A549 (cell line): ENCODE data around the gene NFYC. TPM values are rescaled to one million over a fixed set of nuclear protein-coding genes. Genes with fewer than 3 reads are reported as not detected.

Experiments used
- ATAC-seq, 2 experiments: fragments of 200-7000 bp in 1 of 2; fragments of >200 bp in 1 of 2; cut with Nextera tagmentation in 1 of 2; cut with Tn5 transposase in 1 of 2; 3 replicates each; pipeline versions ENCODE4 v1.8.0 to v1.9.1; 2018 to 2020; ENCODE audit warnings: mild to moderate bottlenecking in 1 of 2, moderate library complexity in 1 of 2
- CTCF ChIA-PET: fragments of 300-600 bp; sonication (Branson Sonifier 250); formaldehyde crosslinking; extraction: SDS; loops from one replicate; lab custom pipeline; 2021; ENCODE audit warnings: antibody characterized with exemption, inconsistent platforms; lab: Yijun Ruan, JAX
- POLR2A ChIA-PET: fragments of 350-600 bp; formaldehyde crosslinking; extraction: SDS; loops from one replicate; lab custom pipeline; 2021; ENCODE audit warnings: antibody characterized with exemption, inconsistent platforms; lab: Yijun Ruan, JAX
- DNase-seq, 2 experiments: peaks; one replicate each; pipeline versions ENCODE4 v3.0.0 to v3.0.0-alpha.2; 2011 to 2016; ENCODE audit warnings: low read depth in 1 of 2, low spot score in 1 of 2
- FAIRE-seq: peaks from 2 replicates; lab custom pipeline; 2011; peaks lifted over from hg19 to GRCh38; lab: Jason Lieb, UNC
- H3K27ac ChIP-seq, 2 experiments: fragments of >200 bp; sonication (Bioruptor Twin); formaldehyde crosslinking; 3 replicates each; pipeline ENCODE4 v1.5.1; 2016 to 2017
- H3K4me1 ChIP-seq: fragments of >200 bp; sonication (Bioruptor Twin); formaldehyde crosslinking; 3 replicates; pipeline ENCODE4 v1.6.1; 2016
- H3K4me2 ChIP-seq: fragments of >200 bp; sonication (Bioruptor Twin); formaldehyde crosslinking; 3 replicates; pipeline ENCODE4 v1.6.1; 2016
- H3K4me3 ChIP-seq: fragments of >200 bp; sonication (Bioruptor Twin); formaldehyde crosslinking; 3 replicates; pipeline ENCODE4 v1.5.1; 2016
- H3K9me3 ChIP-seq: fragments of >200 bp; sonication (Bioruptor Twin); formaldehyde crosslinking; 3 replicates; pipeline ENCODE4 v1.6.1; 2016
- BHLHE40 ChIP-seq: IDR thresholded peaks from 2 replicates; pipeline ENCODE4 v1.6.1; 2012; ENCODE audit warnings: low read depth, low read length, inconsistent platforms
- CBX2 ChIP-seq: fragments of 200-600 bp; sonication (generic); IDR thresholded peaks from 2 replicates; pipeline ENCODE4 v1.6.1; 2016; ENCODE audit warnings: low read depth, mild to moderate bottlenecking, borderline replicate concordance
- CEBPB ChIP-seq, 2 experiments: fragments of >200 bp in 1 of 2; sonication (Bioruptor Twin) in 1 of 2; formaldehyde crosslinking in 1 of 2; IDR thresholded peaks; 2 replicates each; pipeline ENCODE4 v1.6.1; 2012 to 2016
- ELK1 ChIP-seq: fragments of 150-350 bp; IDR thresholded peaks from 2 replicates; pipeline ENCODE4 v1.6.1; 2014; ENCODE audit warnings: low read depth, mild to moderate bottlenecking, low read length
- HEYL ChIP-seq: fragments of 250-450 bp; sonication (Bioruptor Pico); IDR thresholded peaks from 2 replicates; pipeline ENCODE4 v1.8.0; 2021; ENCODE audit warnings: mild to moderate bottlenecking, moderate library complexity
- JUNB ChIP-seq: fragments of >200 bp; sonication (Bioruptor Twin); formaldehyde crosslinking; IDR thresholded peaks from 2 replicates; pipeline ENCODE4 v1.6.1; 2016
- KDM5A ChIP-seq: fragments of 200-600 bp; sonication (generic); IDR thresholded peaks from 2 replicates; pipeline ENCODE4 v1.6.1; 2016; ENCODE audit warnings: antibody characterized with exemption, mild to moderate bottlenecking
- MAFK ChIP-seq: fragments of 450-650 bp; IDR thresholded peaks from 2 replicates; pipeline ENCODE4 v1.6.1; 2014; ENCODE audit not compliant: partially characterized antibody
- MYC ChIP-seq: IDR thresholded peaks from 2 replicates; pipeline ENCODE4 v1.6.1; 2012; ENCODE audit warnings: mild to moderate bottlenecking, inconsistent platforms, low read length, improper control_type of control experiment, borderline replicate concordance
- NFE2L2 ChIP-seq: fragments of 150-350 bp; conservative IDR thresholded peaks from 2 replicates; pipeline ENCODE4 v1.6.1; 2014; ENCODE audit warnings: low read length
- NPAS2 ChIP-seq: fragments of 250-450 bp; sonication (Bioruptor Pico); IDR thresholded peaks from 2 replicates; pipeline ENCODE4 v1.8.0; 2022; ENCODE audit warnings: mild to moderate bottlenecking, moderate library complexity, borderline replicate concordance
- PBX3 ChIP-seq: IDR thresholded peaks from 2 replicates; pipeline ENCODE4 v1.6.1; 2012
- RAD21 ChIP-seq, 2 experiments: fragments of >200 bp in 1 of 2; sonication (Bioruptor Twin) in 1 of 2; formaldehyde crosslinking in 1 of 2; IDR thresholded peaks in 1 of 2; conservative IDR thresholded peaks in 1 of 2; 2 replicates in 1 of 2; 3 replicates in 1 of 2; pipeline ENCODE4 v1.6.1; 2012 to 2018; ENCODE audit warnings: inconsistent platforms in 1 of 2
- REST ChIP-seq: fragments of 200-600 bp; sonication (generic); IDR thresholded peaks from 2 replicates; pipeline ENCODE4 v1.6.1; 2016; ENCODE audit warnings: antibody characterized with exemption, mild to moderate bottlenecking, moderate library complexity
- RFX5 ChIP-seq: fragments of 450-650 bp; IDR thresholded peaks from 2 replicates; pipeline ENCODE4 v1.7.1; 2014; ENCODE audit warnings: antibody characterized with exemption, mild to moderate bottlenecking, moderate library complexity
- ZC3H11A ChIP-seq: fragments of 450-650 bp; IDR thresholded peaks from 2 replicates; pipeline ENCODE4 v1.6.1; 2014; ENCODE audit warnings: antibody characterized with exemption, mild to moderate bottlenecking
- WGBS: methylation state at CpG from one replicate; pipeline ENCODE4 v1.1.6; 2017; ENCODE audit errors: missing lambda C conversion rate; 5-methylcytosine and 5-hydroxymethylcytosine counted together
- polyA plus RNA-seq, 4 experiments: library from polyadenylated mRNA; depleted of rRNA in 3 of 4; stranded (reverse); fragments of >200 nt; fragmentation: RNase III in 1 of 4; extraction: RNeasy Plus Mini Kit Qiagen cat#74134 plus additional on column Dnase treatment in 1 of 4; gene quantifications; 2 replicates in 3 of 4; 3 replicates in 1 of 4; pipeline ENCODE4 v1.2.3, GENCODE V29; 2011 to 2017

NFYC gene
- polyA plus RNA-seq, 2 of the 4 experiments (the other 2 are of a cell fraction) = 35.1 to 43.4 TPM

GRCh38 chr1:40653851-40654537 lies 37.5 kb upstream of the NFYC start:
- ATAC-seq (no peak), FAIRE-seq (no peak), DNase-seq (no peak)
- TF ChIP-seq KDM5A (no peak), REST (peak; percentile 61)
- Histone ChIP-seq H3K4me3 (no peak overlapping the region), H3K4me2 (no peak overlapping the region), H3K27ac (no peak overlapping the region), H3K9me3 (no peaks in the 10 kb centered on the region), H3K4me1 (no peaks in the 10 kb centered on the region)
- ChIA-PET POLR2A (no interaction called here), CTCF (no interaction called here)
- 81% methylated on average over 17 of the region's 35 CpGs for WGBS

GRCh38 chr1:40657046-40657445 lies 34.5 kb upstream of the NFYC start:
- ATAC-seq (no peak), FAIRE-seq (no peak), DNase-seq (no peak)
- CTCF ChIA-PET = interaction anchor here (0.8 kb wide), 1 partner anchor 63 kb away, joined by 3 read pairs; no protein-coding TSS in a partner anchor
- POLR2A ChIA-PET = no interaction called here
- Histone ChIP-seq H3K27ac (no peak overlapping the region), H3K9me3 (no peaks in the 10 kb centered on the region), H3K4me3 (no peak overlapping the region), H3K4me1 (no peaks in the 10 kb centered on the region), H3K4me2 (no peak overlapping the region)
- WGBS = 60% methylated on average over 7 of the region's 7 CpGs
- TF ChIP-seq CBX2 (no peak), BHLHE40 (no peak), ZC3H11A (no peak), NPAS2 (CRISPR knock-in tag) (no peak), CEBPB (IDR thresholded peaks at IDR 0.05) (no peak), MYC (no peak), PBX3 (no peak), ELK1 (no peak), KDM5A (no peak), NFE2L2 (no peak), MAFK (no peak), JUNB (no peak), HEYL (CRISPR knock-in tag) (no peak), RFX5 (no peak), RAD21 (conservative IDR thresholded peaks at IDR 0.05 in 1 of 2, IDR thresholded peaks at IDR 0.05 in 1 of 2) (no peak)
